HepG2 (cell line): ENCODE data around the gene ZNF513. TPM values are rescaled to one million over a fixed set of nuclear protein-coding genes. Genes with fewer than 3 reads are reported as not detected.

Source experiments
- AFF4 ChIP-seq: sonication (generic); formaldehyde crosslinking; IDR thresholded peaks from 2 replicates; pipeline ENCODE4 v1.4.0; 2020; ENCODE audit warnings: missing genetic modification reagents
- ATF1 ChIP-seq: IDR thresholded peaks from 2 replicates; pipeline ENCODE4 v1.6.1; 2016; ENCODE audit warnings: mild to moderate bottlenecking, control low read depth
- ETV5 ChIP-seq: IDR thresholded peaks from 2 replicates; pipeline ENCODE4 v1.6.1; 2018; ENCODE audit warnings: missing biosample characterization, missing genetic modification reagents, inconsistent platforms, borderline replicate concordance
- HNRNPLL ChIP-seq: fragments of 200-400 bp; formaldehyde crosslinking; IDR thresholded peaks from 2 replicates; pipeline ENCODE4 v1.6.1; 2017; ENCODE audit warnings: mild to moderate bottlenecking, low read depth, low read length; ENCODE audit not compliant: poor library complexity, severe bottlenecking
- RFXAP ChIP-seq: sonication (generic); formaldehyde crosslinking; IDR thresholded peaks from 2 replicates; pipeline ENCODE4 v1.4.0; 2020; ENCODE audit warnings: missing genetic modification reagents, borderline replicate concordance
- SRSF1 ChIP-seq: fragments of 200-400 bp; formaldehyde crosslinking; optimal IDR thresholded peaks from 2 replicates; pipeline ENCODE3; 2017; ENCODE audit warnings: mild to moderate bottlenecking, low read depth, low read length, moderate library complexity
- ZBTB7A ChIP-seq: sonication (generic); formaldehyde crosslinking; IDR thresholded peaks from 2 replicates; pipeline ENCODE4 v1.8.0; 2022; ENCODE audit warnings: mild to moderate bottlenecking, missing genetic modification reagents
- ZFP41 ChIP-seq: sonication (generic); formaldehyde crosslinking; IDR thresholded peaks from 2 replicates; pipeline ENCODE4 v1.4.0; 2020; ENCODE audit warnings: mild to moderate bottlenecking, missing genetic modification reagents, borderline replicate concordance
- ZIK1 ChIP-seq: sonication (generic); formaldehyde crosslinking; IDR thresholded peaks from 2 replicates; pipeline ENCODE4 v1.5.0; 2020; ENCODE audit warnings: mild to moderate bottlenecking, low read depth, missing genetic modification reagents, borderline replicate concordance
- ZNF142 ChIP-seq: sonication (generic); formaldehyde crosslinking; IDR thresholded peaks from 2 replicates; pipeline ENCODE4 v1.4.0; 2020; ENCODE audit warnings: missing genetic modification reagents
- ZNF18 ChIP-seq: sonication (generic); formaldehyde crosslinking; IDR thresholded peaks from 2 replicates; pipeline ENCODE4 v1.8.0; 2022; ENCODE audit warnings: mild to moderate bottlenecking, missing genetic modification reagents; ENCODE audit not compliant: insufficient replicate concordance
- ZNF234 ChIP-seq: sonication (generic); formaldehyde crosslinking; conservative IDR thresholded peaks from 2 replicates; pipeline ENCODE4 v1.5.1; 2020; ENCODE audit warnings: mild to moderate bottlenecking, missing genetic modification reagents
- ZNF644 ChIP-seq: IDR thresholded peaks from 2 replicates; pipeline ENCODE4 v1.6.1; 2016; ENCODE audit warnings: low read depth
- ZNF691 ChIP-seq: sonication (generic); formaldehyde crosslinking; IDR thresholded peaks from 2 replicates; pipeline ENCODE4 v1.4.0; 2020; ENCODE audit warnings: missing genetic modification reagents, low read depth, mild to moderate bottlenecking, borderline replicate concordance
- ZNF740 ChIP-seq: sonication (generic); formaldehyde crosslinking; IDR thresholded peaks from 2 replicates; pipeline ENCODE4 v1.4.0; 2020; ENCODE audit warnings: missing genetic modification reagents
- polyA plus RNA-seq, 8 experiments: library from polyadenylated mRNA; depleted of rRNA in 3 of 8; stranded (reverse) in 7 of 8; unstranded in 1 of 8; fragments of >200 nt; fragmentation: Illumina TruSeq in 4 of 8; extraction: Trizol in 4 of 8; gene quantifications; 2 replicates each; pipeline versions ENCODE4 v1.2.1 to v1.2.3, GENCODE V29; 2011 to 2016; ENCODE audit warnings: low read depth in 4 of 8, missing spikeins in 1 of 8, mixed read lengths in 1 of 8; ENCODE audit not compliant: insufficient read depth in 1 of 8
- total RNA-seq, 5 experiments: library from RNA; depleted of rRNA; stranded (reverse); fragments of >200 nt; fragmentation: Illumina TruSeq; extraction: Trizol; gene quantifications; 2 replicates each; pipeline ENCODE4 v1.2.3, GENCODE V29; 2016; ENCODE audit warnings: low read depth in 1 of 5

The ZNF513 gene
- total and polyA plus RNA-seq, 2 of the 13 experiments (the other 11 are each of a cell fraction or from before 2014, with no cell fraction given) = 4.9 to 6.3 TPM

GRCh38 chr2:27409321-27410073, 29.0 kb upstream of the ZNF513 start, which contains the start of gene PPM1G (continued):
- no peak for TF ChIP-seq AFF4 (CRISPR knock-in tag)
- no peak for TF ChIP-seq SRSF1
- TF ChIP-seq ETV5 (CRISPR knock-in tag) = peak; percentile 74
- peak; percentile 87; the same call in 1 of the 2 replicates for TF ChIP-seq ZNF691
- TF ChIP-seq ZFP41 (CRISPR knock-in tag) = no peak
- TF ChIP-seq RFXAP = no peak; the same call in none of the 2 replicates
- TF ChIP-seq ZNF234 = 0 out of 2 replicates have a peak, but pooled peaks have one; percentile 20
- TF ChIP-seq ZBTB7A = 0 out of 2 replicates have a peak, but pooled peaks have one; percentile 58
- TF ChIP-seq ZIK1 (CRISPR knock-in tag) = peak; percentile 97
- peak; percentile 92 for TF ChIP-seq ZNF142 (CRISPR knock-in tag)
- peak; percentile 81 for TF ChIP-seq ZNF18 (CRISPR knock-in tag)
- no peak for TF ChIP-seq ATF1 (CRISPR knock-in tag)
- peak; percentile 90 for TF ChIP-seq HNRNPLL
- TF ChIP-seq ZNF740 (CRISPR knock-in tag) = 0 out of 2 replicates have a peak, but pooled peaks have one; percentile 43
- TF ChIP-seq ZNF644 (CRISPR knock-in tag) = no peak
